Mucosa of gallbladder (tissue), 1 donor: ENCODE data around the gene NEU3. TPM values are rescaled to one million over a fixed set of nuclear protein-coding genes. Genes with fewer than 3 reads are reported as not detected.
"Not testable (repeated sequence)": the region's sequence is repeated elsewhere in the genome, so short reads cannot be mapped to it uniquely, and the experiment has no call there.

ENCODE experiments used
- DNase-seq: peaks from one replicate; pipeline ENCODE4 v3.0.0-alpha.2; 2020; ENCODE audit warnings: low spot score
- total RNA-seq: library from RNA; stranded (reverse); gene quantifications from one replicate; pipeline ENCODE4 v1.2.1, GENCODE V29; 2021
- donor health status: DM: no; HTN: no; CAD: no.

NEU3 gene
- total RNA-seq, 1 donor from 2014 or later, result 8.1 TPM

GRCh38 chr11:74984070-74984469 is 4.7 kb upstream of the NEU3 start:
- DNase-seq, result no peak

- no peak for DNase-seq
Observed at GRCh38 chr11:74984730-74985129, 4.0 kb upstream of the NEU3 start.

- no peak for DNase-seq
Observed at GRCh38 chr11:74989260-74989638, 516 bp downstream of the NEU3 start.

- DNase-seq, result not testable (repeated sequence)
Observed at GRCh38 chr11:74990150-74990549, 1.4 kb downstream of the NEU3 start.

- DNase-seq, result no peak
Observed at GRCh38 chr11:74990941-74991340, 2.2 kb downstream of the NEU3 start.

GRCh38 chr11:74992852-74993251 is 4.1 kb downstream of the NEU3 start:
- no peak for DNase-seq

GRCh38 chr11:75000975-75001354 is 12.2 kb downstream of the NEU3 start:
- no peak for DNase-seq

- DNase-seq, result no peak
Observed at GRCh38 chr11:75001686-75002085, 13.0 kb downstream of the NEU3 start.

GRCh38 chr11:75002516-75002915 is 13.8 kb downstream of the NEU3 start:
- DNase-seq, result no peak

GRCh38 chr11:75004215-75004614 is 15.5 kb downstream of the NEU3 start:
- DNase-seq, result no peak

GRCh38 chr11:75011357-75011756 is 22.6 kb downstream of the NEU3 start:
- DNase-seq, result no peak

- no peak for DNase-seq
Observed at GRCh38 chr11:75011872-75012271, 23.1 kb downstream of the NEU3 start.

- no peak for DNase-seq
Observed at GRCh38 chr11:75013051-75013450, 24.3 kb downstream of the NEU3 start.

- no peak for DNase-seq
Observed at GRCh38 chr11:75014129-75014528, 25.4 kb downstream of the NEU3 start.

- DNase-seq, result not testable (repeated sequence)
Observed at GRCh38 chr11:75019200-75019599, 30.5 kb downstream of the NEU3 start.

GRCh38 chr11:75020328-75020727 is 31.6 kb downstream of the NEU3 start:
- DNase-seq, result not testable (repeated sequence)

- no peak for DNase-seq
Observed at GRCh38 chr11:75022296-75022695, 33.6 kb downstream of the NEU3 start.

GRCh38 chr11:75022759-75023396 is 34.1 kb downstream of the NEU3 start:
- DNase-seq, result peak; percentile 81

GRCh38 chr11:75023446-75024067 is 34.8 kb downstream of the NEU3 start:
- DNase-seq, result no peak

GRCh38 chr11:75024068-75024449 is 35.3 kb downstream of the NEU3 start:
- DNase-seq, result no peak

- no peak for DNase-seq
Observed at GRCh38 chr11:75024764-75025211, 36.1 kb downstream of the NEU3 start.

GRCh38 chr11:75025561-75025960 is 36.8 kb downstream of the NEU3 start:
- DNase-seq, result no peak

- no peak for DNase-seq
Observed at GRCh38 chr11:75028321-75028720, 39.6 kb downstream of the NEU3 start.

- DNase-seq, result no peak
Observed at GRCh38 chr11:75028724-75029123, 40.0 kb downstream of the NEU3 start.
